Measurements from ENCODE around the gene H6PD.

Gene H6PD

GRCh38 chr1:9234223-9235095 lies at the start of gene H6PD:
Gene H6PD (plus strand): TSS chr1:9234774. CDS start chr1:9244935, 10,161 bp downstream.
- H3K4me3 Mint-ChIP-seq: peak within 1 kb of the TSS; percentile 88
- no peaks in the 10 kb centered on the region for H3K36me3 Mint-ChIP-seq (ENCODE audit: low read depth)
- intact Hi-C loops (cut with micrococcal nuclease): no loop called here
- no peaks in the 10 kb centered on the region for H3K27me3 Mint-ChIP-seq
- peak within 1 kb of the TSS; percentile 95 for H3K27ac Mint-ChIP-seq
- H3K9me3 Mint-ChIP-seq: no peaks in the 10 kb centered on the region
- peaks cover 59% of the 10 kb centered on the region for H3K4me1 Mint-ChIP-seq (ENCODE audit: low read depth)

GRCh38 chr1:9186082-9186859 lies 48.3 kb upstream of the H6PD start:
- H3K36me3 Mint-ChIP-seq (ENCODE audit: low read depth): peaks cover 9% of the 10 kb centered on the region
- H3K9me3 Mint-ChIP-seq: no peaks in the 10 kb centered on the region
- intact Hi-C loops (cut with micrococcal nuclease): no loop called here
- H3K4me3 Mint-ChIP-seq: no peak overlapping the region
- peaks cover 54% of the 10 kb centered on the region for H3K27me3 Mint-ChIP-seq
- H3K4me1 Mint-ChIP-seq (ENCODE audit: low read depth): peaks cover 9% of the 10 kb centered on the region
- no peak overlapping the region for H3K27ac Mint-ChIP-seq

GRCh38 chr1:9187004-9187403 lies 47.6 kb upstream of the H6PD start:
- H3K36me3 Mint-ChIP-seq (ENCODE audit: low read depth): peaks cover 2% of the 10 kb centered on the region
- no peaks in the 10 kb centered on the region for H3K9me3 Mint-ChIP-seq
- peaks cover 2% of the 10 kb centered on the region for H3K4me1 Mint-ChIP-seq (ENCODE audit: low read depth)
- no peak overlapping the region for H3K4me3 Mint-ChIP-seq
- H3K27me3 Mint-ChIP-seq: peaks cover 47% of the 10 kb centered on the region
- H3K27ac Mint-ChIP-seq: no peak overlapping the region
- intact Hi-C loops (cut with micrococcal nuclease): no loop called here

GRCh38 chr1:9190234-9190633 lies 44.3 kb upstream of the H6PD start:
- no peaks in the 10 kb centered on the region for H3K9me3 Mint-ChIP-seq
- peaks cover 31% of the 10 kb centered on the region for H3K27me3 Mint-ChIP-seq
- intact Hi-C loops (cut with micrococcal nuclease): loop anchor here (10.0 kb wide), 1 partner anchor 275 kb away; no protein-coding TSS in a partner anchor
- no peaks in the 10 kb centered on the region for H3K36me3 Mint-ChIP-seq (ENCODE audit: low read depth)
- no peak overlapping the region for H3K27ac Mint-ChIP-seq
- no peak overlapping the region for H3K4me3 Mint-ChIP-seq
- H3K4me1 Mint-ChIP-seq (ENCODE audit: low read depth): no peaks in the 10 kb centered on the region

- H3K27ac Mint-ChIP-seq: no peak overlapping the region
- peaks cover 9% of the 10 kb centered on the region for H3K4me1 Mint-ChIP-seq (ENCODE audit: low read depth)
- no peaks in the 10 kb centered on the region for H3K36me3 Mint-ChIP-seq (ENCODE audit: low read depth)
- intact Hi-C loops (cut with micrococcal nuclease): loop anchor here (10.0 kb wide), 1 partner anchor 276 kb away; no protein-coding TSS in a partner anchor
- peaks cover 27% of the 10 kb centered on the region for H3K27me3 Mint-ChIP-seq
- no peaks in the 10 kb centered on the region for H3K9me3 Mint-ChIP-seq
- H3K4me3 Mint-ChIP-seq: no peak overlapping the region
These were observed 43.3 kb upstream of the H6PD start for GRCh38 chr1:9191231-9191630.

- Mint-ChIP-seq H3K27ac (no peak overlapping the region), H3K4me1 (ENCODE audit: low read depth) (peaks cover 24% of the 10 kb centered on the region), H3K9me3 (no peaks in the 10 kb centered on the region), H3K4me3 (no peak overlapping the region), H3K27me3 (peaks cover 38% of the 10 kb centered on the region), H3K36me3 (ENCODE audit: low read depth) (no peaks in the 10 kb centered on the region)
- intact Hi-C loops (cut with micrococcal nuclease): loop anchor here (10.0 kb wide), 1 partner anchor 278 kb away; no protein-coding TSS in a partner anchor
These were observed 41.9 kb upstream of the H6PD start for GRCh38 chr1:9192578-9193232.

GRCh38 chr1:9193233-9193625 lies 41.3 kb upstream of the H6PD start:
- intact Hi-C loops (cut with micrococcal nuclease): loop anchor here (10.0 kb wide), 1 partner anchor 278 kb away; no protein-coding TSS in a partner anchor

GRCh38 chr1:9194024-9194423 lies 40.5 kb upstream of the H6PD start:
- no peaks in the 10 kb centered on the region for H3K36me3 Mint-ChIP-seq (ENCODE audit: low read depth)
- peaks cover 35% of the 10 kb centered on the region for H3K4me1 Mint-ChIP-seq (ENCODE audit: low read depth)
- no peak overlapping the region for H3K4me3 Mint-ChIP-seq
- H3K9me3 Mint-ChIP-seq: no peaks in the 10 kb centered on the region
- no peak overlapping the region for H3K27ac Mint-ChIP-seq
- intact Hi-C loops (cut with micrococcal nuclease): loop anchor here (10.0 kb wide), 1 partner anchor 279 kb away; no protein-coding TSS in a partner anchor
- H3K27me3 Mint-ChIP-seq: peaks cover 51% of the 10 kb centered on the region

More at GRCh38 chr1:9193233-9193625, 41.3 kb upstream of the H6PD start:
- Mint-ChIP-seq H3K4me1 (ENCODE audit: low read depth) (peaks cover 28% of the 10 kb centered on the region), H3K27me3 (peaks cover 44% of the 10 kb centered on the region), H3K4me3 (no peak overlapping the region), H3K9me3 (no peaks in the 10 kb centered on the region), H3K36me3 (ENCODE audit: low read depth) (no peaks in the 10 kb centered on the region), H3K27ac (no peak overlapping the region)

- H3K4me1 Mint-ChIP-seq (ENCODE audit: low read depth): peaks cover 35% of the 10 kb centered on the region
- H3K27ac Mint-ChIP-seq: no peak overlapping the region
- H3K4me3 Mint-ChIP-seq: no peak overlapping the region
- H3K9me3 Mint-ChIP-seq: no peaks in the 10 kb centered on the region
- H3K27me3 Mint-ChIP-seq: peaks cover 58% of the 10 kb centered on the region
- no peaks in the 10 kb centered on the region for H3K36me3 Mint-ChIP-seq (ENCODE audit: low read depth)
- intact Hi-C loops (cut with micrococcal nuclease): loop anchor here (1.0 to 10.0 kb wide), 4 partner anchors 33 to 281 kb away; no protein-coding TSS in a partner anchor
These were observed 38.9 kb upstream of the H6PD start for GRCh38 chr1:9195651-9196050.

- H3K9me3 Mint-ChIP-seq: no peaks in the 10 kb centered on the region
- H3K27ac Mint-ChIP-seq: no peak overlapping the region
These were observed 38.2 kb upstream of the H6PD start for GRCh38 chr1:9196129-9197040.

GRCh38 chr1:9197186-9198099 lies 37.1 kb upstream of the H6PD start:
- intact Hi-C loops (cut with micrococcal nuclease): loop anchor here (5.0 to 10.0 kb wide), 2 partner anchors 35 to 283 kb away; no protein-coding TSS in a partner anchor
- no peaks in the 10 kb centered on the region for H3K9me3 Mint-ChIP-seq
- H3K4me3 Mint-ChIP-seq: no peak overlapping the region
- no peak overlapping the region for H3K27ac Mint-ChIP-seq
- H3K4me1 Mint-ChIP-seq (ENCODE audit: low read depth): peaks cover 50% of the 10 kb centered on the region
- peaks cover 70% of the 10 kb centered on the region for H3K27me3 Mint-ChIP-seq
- H3K36me3 Mint-ChIP-seq (ENCODE audit: low read depth): no peaks in the 10 kb centered on the region

More at GRCh38 chr1:9196129-9197040, 38.2 kb upstream of the H6PD start:
- intact Hi-C loops (cut with micrococcal nuclease): loop anchor here (1.0 to 10.0 kb wide), 4 partner anchors 34 to 282 kb away; no protein-coding TSS in a partner anchor
- H3K4me3 Mint-ChIP-seq: no peak overlapping the region
- no peaks in the 10 kb centered on the region for H3K36me3 Mint-ChIP-seq (ENCODE audit: low read depth)
- H3K27me3 Mint-ChIP-seq: peaks cover 61% of the 10 kb centered on the region
- peaks cover 41% of the 10 kb centered on the region for H3K4me1 Mint-ChIP-seq (ENCODE audit: low read depth)

Data from dendritic cell treated with granulocyte-macrophage colony-stimulating factor and Interleukin-4, amounts not matched to agents 40 ng/mL and 50 ng/mL, for 4 days (primary cell).